IMR-90 (cell line): ENCODE measurements around the gene ACSBG1. TPM values are rescaled to one million over a fixed set of nuclear protein-coding genes. Genes with fewer than 3 reads are reported as not detected.

Experiments
- ATAC-seq: fragments of 200-7000 bp; cut with Tn5 transposase; 2 replicates; pipeline ENCODE4 v1.9.1; 2020; ENCODE audit warnings: low read depth, mild to moderate bottlenecking, moderate library complexity
- BruUV-seq: library from RNA; stranded (reverse); fragments of 400-500 nt; replicated peaks from 2 replicates; lab custom pipeline; 2021; lab: Mats Ljungman, UMichigan
- CTCF ChIA-PET: fragments of 300-600 bp; formaldehyde crosslinking; extraction: SDS; loops from one replicate; lab custom pipeline; 2021; ENCODE audit warnings: antibody characterized with exemption; lab: Yijun Ruan, JAX
- POLR2A ChIA-PET: fragments of 300-600 bp; sonication (Branson Sonifier 250); formaldehyde crosslinking; loops from one replicate; lab custom pipeline; 2022; ENCODE audit warnings: antibody characterized with exemption; ENCODE audit not compliant: unreplicated experiment; lab: Charles Lee
- DNase-seq: peaks from one replicate; pipeline ENCODE4 v3.0.0; 2013
- H2AFZ ChIP-seq: replicated peaks from 2 replicates; pipeline ENCODE3; 2013; ENCODE audit warnings: low read length, mild to moderate bottlenecking; ENCODE audit not compliant: poor library complexity
- H2AK5ac ChIP-seq: 2 replicates; pipeline ENCODE4 v1.6.1; 2013; ENCODE audit warnings: low read depth, low read length, inconsistent platforms
- H2AK9ac ChIP-seq: replicated peaks from 2 replicates; pipeline ENCODE3; 2013; ENCODE audit warnings: mild to moderate bottlenecking, low read depth, low read length, moderate library complexity; ENCODE audit not compliant: poor library complexity
- H2BK120ac ChIP-seq: 2 replicates; pipeline ENCODE4 v1.6.1; 2013; ENCODE audit warnings: low read depth, low read length, inconsistent platforms
- H2BK15ac ChIP-seq: 3 replicates; pipeline ENCODE4 v1.6.1; 2013; ENCODE audit warnings: low read depth, low read length, inconsistent platforms
- H2BK20ac ChIP-seq: 2 replicates; pipeline ENCODE4 v1.6.1; 2013; ENCODE audit warnings: low read depth, mild to moderate bottlenecking, inconsistent platforms, low read length, moderate library complexity
- H2BK5ac ChIP-seq: 2 replicates; pipeline ENCODE4 v1.6.1; 2013; ENCODE audit warnings: mild to moderate bottlenecking, low read depth, low read length, inconsistent platforms; ENCODE audit not compliant: poor library complexity, severe bottlenecking
- H3K14ac ChIP-seq: replicated peaks from 2 replicates; pipeline ENCODE4 v1.6.1; 2013; ENCODE audit warnings: low read depth, low read length, inconsistent platforms
- H3K18ac ChIP-seq: 2 replicates; pipeline ENCODE4 v1.6.1; 2013; ENCODE audit warnings: low read depth, low read length, control low read depth
- H3K23ac ChIP-seq: 2 replicates; pipeline ENCODE4 v1.6.1; 2013; ENCODE audit warnings: low read depth, low read length, inconsistent platforms
- H3K27ac ChIP-seq: 2 replicates; pipeline ENCODE4 v1.5.1; 2013; ENCODE audit warnings: mild to moderate bottlenecking, control low read depth, low read length; ENCODE audit not compliant: insufficient read depth
- H3K27me3 ChIP-seq: 2 replicates; pipeline ENCODE4 v1.6.1; 2013; ENCODE audit warnings: low read length; ENCODE audit not compliant: control insufficient read depth, insufficient read depth
- H3K36me3 ChIP-seq: 2 replicates; pipeline ENCODE4 v1.6.1; 2013; ENCODE audit warnings: low read length, mixed read lengths; ENCODE audit not compliant: control insufficient read depth, insufficient read depth
- H3K4ac ChIP-seq: 2 replicates; pipeline ENCODE4 v1.6.1; 2013; ENCODE audit warnings: low read depth, low read length, inconsistent platforms
- H3K4me1 ChIP-seq: 2 replicates; pipeline ENCODE4 v1.6.1; 2013; ENCODE audit warnings: low read length, mixed read lengths; ENCODE audit not compliant: control insufficient read depth, insufficient read depth
- H3K4me2 ChIP-seq: 2 replicates; pipeline ENCODE4 v1.6.1; 2013; ENCODE audit warnings: low read depth, mild to moderate bottlenecking, control low read depth, low read length, moderate library complexity
- H3K4me3 ChIP-seq: 2 replicates; pipeline ENCODE4 v1.5.1; 2013; ENCODE audit warnings: low read depth, mild to moderate bottlenecking, control low read depth, low read length, moderate library complexity; ENCODE audit not compliant: insufficient read depth
- H3K56ac ChIP-seq: 2 replicates; pipeline ENCODE4 v1.6.1; 2013; ENCODE audit warnings: low read length, inconsistent platforms; ENCODE audit not compliant: insufficient read depth; ENCODE audit errors: extremely low read depth
- H3K79me1 ChIP-seq, 2 experiments: 2 replicates each; pipeline ENCODE4 v1.6.1; 2013; ENCODE audit warnings: low read length in 2 of 2, inconsistent platforms in 1 of 2, low read depth in 1 of 2
- H3K9ac ChIP-seq: 2 replicates; pipeline ENCODE4 v1.6.1; 2013; ENCODE audit warnings: low read depth, low read length, control low read depth
- H3K9me1 ChIP-seq: 2 replicates; pipeline ENCODE4 v1.6.1; 2013; ENCODE audit warnings: low read length, inconsistent platforms; ENCODE audit not compliant: insufficient read depth
- H3K9me3 ChIP-seq: 2 replicates; pipeline ENCODE4 v1.6.1; 2013; ENCODE audit warnings: low read length; ENCODE audit not compliant: control insufficient read depth, insufficient read depth
- H4K20me1 ChIP-seq: 2 replicates; pipeline ENCODE4 v1.6.1; 2013; ENCODE audit warnings: low read length, inconsistent platforms; ENCODE audit not compliant: insufficient read depth
- H4K5ac ChIP-seq: 2 replicates; pipeline ENCODE4 v1.6.1; 2013; ENCODE audit warnings: mild to moderate bottlenecking, low read depth, low read length, control low read depth
- H4K8ac ChIP-seq, 2 experiments: 2 replicates each; pipeline ENCODE4 v1.6.1; 2013; ENCODE audit warnings: low read depth in 2 of 2, low read length in 2 of 2, control low read depth in 1 of 2, inconsistent platforms in 1 of 2
- H4K91ac ChIP-seq: 2 replicates; pipeline ENCODE4 v1.6.1; 2013; ENCODE audit warnings: low read depth, low read length, inconsistent platforms; ENCODE audit not compliant: insufficient read depth
- BHLHE40 ChIP-seq: fragments of 150-350 bp; IDR thresholded peaks from 2 replicates; pipeline ENCODE4 v1.6.1; 2016; ENCODE audit warnings: mild to moderate bottlenecking, low read depth, low read length
- CEBPB ChIP-seq: IDR thresholded peaks from 2 replicates; pipeline ENCODE4 v1.6.1; 2012; ENCODE audit warnings: low read depth, low read length, improper control_type of control experiment
- CHD1 ChIP-seq: IDR thresholded peaks from 2 replicates; pipeline ENCODE4 v1.6.1; 2012; ENCODE audit warnings: low read depth, low read length, improper control_type of control experiment
- CTCF ChIP-seq: conservative IDR thresholded peaks from 2 replicates; pipeline ENCODE4 v1.5.1; 2012; ENCODE audit warnings: mild to moderate bottlenecking, low read depth, low read length, improper control_type of control experiment
- ELK1 ChIP-seq: fragments of 150-350 bp; IDR thresholded peaks from 2 replicates; pipeline ENCODE4 v1.6.1; 2016; ENCODE audit warnings: low read depth, mild to moderate bottlenecking, low read length, moderate library complexity, borderline replicate concordance
- FOS ChIP-seq: fragments of 150-350 bp; IDR thresholded peaks from 2 replicates; pipeline ENCODE4 v1.6.1; 2016; ENCODE audit warnings: low read depth, low read length
- MAFK ChIP-seq: IDR thresholded peaks from 2 replicates; pipeline ENCODE4 v1.6.1; 2012; ENCODE audit warnings: low read depth, low read length, improper control_type of control experiment
- MAZ ChIP-seq: IDR thresholded peaks from 2 replicates; pipeline ENCODE4 v1.6.1; 2012; ENCODE audit warnings: low read depth, mild to moderate bottlenecking, low read length, improper control_type of control experiment, moderate library complexity, borderline replicate concordance
- MXI1 ChIP-seq: IDR thresholded peaks from 2 replicates; pipeline ENCODE4 v1.6.1; 2012; ENCODE audit warnings: low read depth, mild to moderate bottlenecking, low read length, moderate library complexity, borderline replicate concordance
- NFE2L2 ChIP-seq: fragments of 150-350 bp; IDR thresholded peaks from 2 replicates; pipeline ENCODE4 v1.6.1; 2016; ENCODE audit warnings: low read depth, mild to moderate bottlenecking, low read length
- POLR2A ChIP-seq: IDR thresholded peaks from 2 replicates; pipeline ENCODE4 v1.6.1; 2012; ENCODE audit warnings: mild to moderate bottlenecking, low read depth, low read length
- RAD21 ChIP-seq: IDR thresholded peaks from 2 replicates; pipeline ENCODE4 v1.6.1; 2012; ENCODE audit warnings: low read length, improper control_type of control experiment
- RCOR1 ChIP-seq: IDR thresholded peaks from 2 replicates; pipeline ENCODE4 v1.6.1; 2012; ENCODE audit warnings: mild to moderate bottlenecking, low read length, improper control_type of control experiment; ENCODE audit not compliant: insufficient replicate concordance
- RFX5 ChIP-seq: IDR thresholded peaks from 2 replicates; pipeline ENCODE4 v1.8.0; 2012; ENCODE audit warnings: low read depth, mild to moderate bottlenecking, low read length, moderate library complexity
- SMC3 ChIP-seq: fragments of 150-350 bp; IDR thresholded peaks from 2 replicates; pipeline ENCODE4 v1.6.1; 2016; ENCODE audit warnings: low read depth, mild to moderate bottlenecking, antibody characterized with exemption, low read length, moderate library complexity
- USF2 ChIP-seq: fragments of 150-350 bp; IDR thresholded peaks from 2 replicates; pipeline ENCODE4 v1.6.1; 2017; ENCODE audit warnings: mild to moderate bottlenecking, antibody characterized with exemption, low read length, low read depth
- WGBS, 2 experiments: methylation state at CpG; one replicate each; pipeline versions ENCODE4 v1.1.5 to v1.1.7; 2013; ENCODE audit warnings: missing lambda C conversion rate in 2 of 2; ENCODE audit not compliant: insufficient read length in 1 of 2; ENCODE audit errors: extremely low coverage in 2 of 2; 5-methylcytosine and 5-hydroxymethylcytosine counted together
- dilution Hi-C: fragments of 300-500 bp; cut with HindIII; formaldehyde crosslinking; loops from one replicate; pipeline ENCODE4 v1.14.3; 2018; ENCODE audit warnings: low sequenced_read_pairs; ENCODE audit not compliant: unreplicated experiment
- in situ Hi-C: fragments of 300-500 bp; cut with MboI; formaldehyde crosslinking; loops from 3 replicates; pipeline ENCODE4 v1.14.3; 2019; ENCODE audit warnings: low sequenced_read_pairs, inconsistent platforms, mixed read lengths
- intact Hi-C: fragments of 100-400 bp; cut with micrococcal nuclease; formaldehyde crosslinking; loops from 2 replicates; pipeline ENCODE4 v1.10.0; 2022
- polyA plus RNA-seq, 3 experiments: library from polyadenylated mRNA; depleted of rRNA; stranded (reverse); fragments of >200 nt; gene quantifications; 2 replicates each; pipeline ENCODE4 v1.2.3, GENCODE V29; 2012; ENCODE audit warnings: low replicate concordance in 1 of 3
- total RNA-seq: library from RNA; depleted of rRNA; stranded (reverse); fragments of >200 nt; gene quantifications from 2 replicates; pipeline ENCODE4 v1.2.3, GENCODE V29; 2012

ACSBG1 gene
- total and polyA plus RNA-seq, 2 of the 4 experiments (the other 2 are of a cell fraction): 0.02 TPM; not detected in 1

- Histone ChIP-seq H2BK15ac (no peak overlapping the region), H3K56ac (no peak overlapping the region), H3K36me3 (no peaks in the 10 kb centered on the region), H4K5ac (no peak overlapping the region), H2AK9ac (no peak overlapping the region), H3K27me3 (peaks cover 11% of the 10 kb centered on the region), H3K9me1 (peaks cover 3% of the 10 kb centered on the region; the same call in 1 of the 2 replicates), H3K4me1 (peaks cover 6% of the 10 kb centered on the region; the same call in 1 of the 2 replicates), H2BK20ac (no peak overlapping the region), H3K27ac (no peak overlapping the region), H3K14ac (no peak overlapping the region), H3K18ac (no peak overlapping the region), H3K79me1 (no peaks in the 10 kb centered on the region), H2BK120ac (no peak overlapping the region), H3K4ac (no peak overlapping the region; the same call in 1 of the 2 replicates), H3K9ac (no peak overlapping the region), H3K4me2 (no peak overlapping the region), H4K91ac (no peak overlapping the region), H3K23ac (no peak overlapping the region), H2AK5ac (no peak overlapping the region; the same call in 1 of the 2 replicates), H4K20me1 (no peaks in the 10 kb centered on the region), H2BK5ac (no peak overlapping the region), H2AFZ (no peak overlapping the region), H3K9me3 (no peaks in the 10 kb centered on the region), H3K4me3 (no peak overlapping the region), H4K8ac (no peak overlapping the region)
- ATAC-seq (no peak), DNase-seq (no peak)
- TF ChIP-seq MAFK: no peak
- TF ChIP-seq MXI1: no peak
- TF ChIP-seq CHD1: no peak
- TF ChIP-seq RFX5: no peak
- no peak for TF ChIP-seq SMC3
- no peak for TF ChIP-seq NFE2L2
- TF ChIP-seq CEBPB: no peak
- TF ChIP-seq FOS: no peak
- no peak for TF ChIP-seq RAD21
- no peak for TF ChIP-seq CTCF
- no peak for TF ChIP-seq RCOR1
- TF ChIP-seq ELK1: no peak
- no peak for TF ChIP-seq BHLHE40
- no peak for TF ChIP-seq USF2
- no peak for TF ChIP-seq MAZ
- no peak for TF ChIP-seq POLR2A
- intact Hi-C loops: no loop called here
- dilution Hi-C loops: no loop called here
- in situ Hi-C loops: no loop called here
- BruUV-seq: no TSS peak
- POLR2A ChIA-PET: no interaction called here
- CTCF ChIA-PET: no interaction called here
- WGBS, 2 experiments: no CpG with 5 or more reads among the region's 10 CpGs
Measured at GRCh38 chr15:78212008-78212407, 22.4 kb downstream of the ACSBG1 start.
